Measurements from ENCODE around the gene CUX1. TPM values are rescaled to one million over a fixed set of nuclear protein-coding genes. Genes with fewer than 3 reads are reported as not detected.

CUX1 gene
- total RNA-seq, 1 experiment from 2014 or later, result 64.3 TPM

DNA sequence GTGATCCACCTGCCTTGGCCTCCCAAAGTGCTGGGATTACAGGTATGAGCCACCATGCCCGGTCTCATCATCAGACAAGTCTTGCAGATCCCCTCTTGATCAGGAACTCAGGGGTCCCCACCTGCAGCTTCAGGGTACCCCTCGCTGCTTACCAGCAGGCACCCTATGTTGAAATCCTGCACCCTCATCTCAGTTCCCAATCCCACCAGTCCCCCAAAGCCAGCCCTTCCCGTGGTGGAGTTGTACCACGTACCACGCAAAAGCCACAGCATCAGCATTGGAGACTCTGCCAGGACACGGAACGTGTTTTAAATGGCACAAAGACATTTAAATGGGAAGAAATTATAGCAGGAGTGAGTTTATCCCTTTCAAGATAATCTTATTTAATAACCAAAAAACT is 202.0 kb downstream of the CUX1 start:
- H3K27ac Mint-ChIP-seq, result no peak overlapping the region

DNA sequence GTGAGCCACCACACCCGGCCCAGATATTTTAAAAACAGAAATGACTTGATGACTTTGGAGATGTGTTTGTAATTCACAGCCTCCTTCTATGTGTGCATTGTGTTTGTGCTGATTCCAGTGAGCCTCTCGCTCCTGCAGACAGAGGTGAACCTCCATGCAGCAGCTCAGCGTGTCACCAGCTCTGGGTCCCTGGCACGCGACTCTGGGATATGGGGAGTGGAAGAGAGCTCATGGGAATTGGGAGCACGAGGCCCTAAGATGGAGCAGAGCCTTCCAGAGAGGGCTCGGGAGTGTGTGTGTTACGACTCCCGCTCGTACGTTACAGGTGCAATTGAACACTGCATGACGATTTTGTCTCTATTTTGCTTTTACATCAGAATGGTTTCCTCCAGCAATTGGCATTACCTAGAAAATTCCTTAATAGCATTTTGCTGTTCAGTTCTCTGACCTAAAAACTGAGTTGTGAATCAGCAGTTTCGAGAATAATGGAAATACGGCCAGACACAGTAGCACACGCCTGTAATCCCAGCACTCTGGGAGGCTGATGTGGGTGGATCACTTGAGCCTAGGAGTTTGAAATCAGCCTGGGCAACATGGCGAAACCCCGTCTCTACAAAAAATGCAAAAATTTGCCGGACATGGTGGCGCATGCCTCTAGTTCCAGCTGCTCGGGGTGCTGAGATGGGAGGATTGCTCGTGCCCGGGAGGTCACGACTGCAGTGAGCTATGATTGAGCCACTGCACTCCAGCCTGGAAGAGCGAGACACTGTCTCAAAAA is 204.6 kb downstream of the CUX1 start:
- ChIA-PET POLR2A (interaction anchor here (0.7 kb wide), 1 partner anchor 71 kb away, joined by 3 read pairs; no protein-coding TSS in a partner anchor), CTCF (no interaction called here)
- no peaks in the 10 kb centered on the region for H3K27me3 Mint-ChIP-seq (ENCODE audit: low read depth)
- ATAC-seq (no peak), DNase-seq (ENCODE audit: low spot score) (no peak)
- peak overlapping the region; percentile 41; the same call in 1 of the 2 replicates for H3K27ac Mint-ChIP-seq
- H3K4me3 Mint-ChIP-seq, result no peak overlapping the region
- H3K36me3 Mint-ChIP-seq, result no peaks in the 10 kb centered on the region
- peaks cover 15% of the 10 kb centered on the region for H3K4me1 Mint-ChIP-seq
- no peaks in the 10 kb centered on the region for H3K9me3 Mint-ChIP-seq
- TF ChIP-seq, protein P1, sequence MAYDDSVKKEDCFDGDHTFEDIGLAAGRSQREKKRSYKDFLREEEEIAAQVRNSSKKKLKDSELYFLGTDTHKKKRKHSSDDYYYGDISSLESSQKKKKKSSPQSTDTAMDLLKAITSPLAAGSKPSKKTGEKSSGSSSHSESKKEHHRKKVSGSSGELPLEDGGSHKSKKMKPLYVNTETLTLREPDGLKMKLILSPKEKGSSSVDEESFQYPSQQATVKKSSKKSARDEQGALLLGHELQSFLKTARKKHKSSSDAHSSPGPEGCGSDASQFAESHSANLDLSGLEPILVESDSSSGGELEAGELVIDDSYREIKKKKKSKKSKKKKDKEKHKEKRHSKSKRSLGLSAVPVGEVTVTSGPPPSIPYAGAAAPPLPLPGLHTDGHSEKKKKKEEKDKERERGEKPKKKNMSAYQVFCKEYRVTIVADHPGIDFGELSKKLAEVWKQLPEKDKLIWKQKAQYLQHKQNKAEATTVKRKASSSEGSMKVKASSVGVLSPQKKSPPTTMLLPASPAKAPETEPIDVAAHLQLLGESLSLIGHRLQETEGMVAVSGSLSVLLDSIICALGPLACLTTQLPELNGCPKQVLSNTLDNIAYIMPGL (CRISPR knock-in tag; IDR thresholded peaks at IDR 0.05), result no peak
- TF ChIP-seq HMGA2 (CRISPR knock-in tag; IDR thresholded peaks at IDR 0.05) (no peak), NR2C2 (CRISPR knock-in tag; IDR thresholded peaks at IDR 0.05) (no peak), KAT7 (CRISPR knock-in tag; IDR thresholded peaks at IDR 0.05; ENCODE audit: borderline replicate concordance) (no peak), CBFB (CRISPR knock-in tag; IDR thresholded peaks at IDR 0.05; ENCODE audit: low read depth) (no peak), EMX1 (CRISPR knock-in tag; IDR thresholded peaks at IDR 0.05) (no peak)
- TF ChIP-seq, protein P2, sequence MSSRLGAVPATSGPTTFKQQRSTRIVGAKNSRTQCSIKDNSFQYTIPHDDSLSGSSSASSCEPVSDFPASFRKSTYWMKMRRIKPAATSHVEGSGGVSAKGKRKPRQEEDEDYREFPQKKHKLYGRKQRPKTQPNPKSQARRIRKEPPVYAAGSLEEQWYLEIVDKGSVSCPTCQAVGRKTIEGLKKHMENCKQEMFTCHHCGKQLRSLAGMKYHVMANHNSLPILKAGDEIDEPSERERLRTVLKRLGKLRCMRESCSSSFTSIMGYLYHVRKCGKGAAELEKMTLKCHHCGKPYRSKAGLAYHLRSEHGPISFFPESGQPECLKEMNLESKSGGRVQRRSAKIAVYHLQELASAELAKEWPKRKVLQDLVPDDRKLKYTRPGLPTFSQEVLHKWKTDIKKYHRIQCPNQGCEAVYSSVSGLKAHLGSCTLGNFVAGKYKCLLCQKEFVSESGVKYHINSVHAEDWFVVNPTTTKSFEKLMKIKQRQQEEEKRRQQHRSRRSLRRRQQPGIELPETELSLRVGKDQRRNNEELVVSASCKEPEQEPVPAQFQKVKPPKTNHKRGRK (CRISPR knock-in tag; IDR thresholded peaks at IDR 0.05; ENCODE audit: borderline replicate concordance), result no peak
- TF ChIP-seq, protein P3, sequence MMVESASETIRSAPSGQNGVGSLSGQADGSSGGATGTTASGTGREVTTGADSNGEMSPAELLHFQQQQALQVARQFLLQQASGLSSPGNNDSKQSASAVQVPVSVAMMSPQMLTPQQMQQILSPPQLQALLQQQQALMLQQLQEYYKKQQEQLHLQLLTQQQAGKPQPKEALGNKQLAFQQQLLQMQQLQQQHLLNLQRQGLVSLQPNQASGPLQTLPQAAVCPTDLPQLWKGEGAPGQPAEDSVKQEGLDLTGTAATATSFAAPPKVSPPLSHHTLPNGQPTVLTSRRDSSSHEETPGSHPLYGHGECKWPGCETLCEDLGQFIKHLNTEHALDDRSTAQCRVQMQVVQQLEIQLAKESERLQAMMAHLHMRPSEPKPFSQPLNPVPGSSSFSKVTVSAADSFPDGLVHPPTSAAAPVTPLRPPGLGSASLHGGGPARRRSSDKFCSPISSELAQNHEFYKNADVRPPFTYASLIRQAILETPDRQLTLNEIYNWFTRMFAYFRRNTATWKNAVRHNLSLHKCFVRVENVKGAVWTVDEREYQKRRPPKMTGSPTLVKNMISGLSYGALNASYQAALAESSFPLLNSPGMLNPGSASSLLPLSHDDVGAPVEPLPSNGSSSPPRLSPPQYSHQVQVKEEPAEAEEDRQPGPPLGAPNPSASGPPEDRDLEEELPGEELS (CRISPR knock-in tag; IDR thresholded peaks at IDR 0.05), result no peak
- TF ChIP-seq, protein P4, sequence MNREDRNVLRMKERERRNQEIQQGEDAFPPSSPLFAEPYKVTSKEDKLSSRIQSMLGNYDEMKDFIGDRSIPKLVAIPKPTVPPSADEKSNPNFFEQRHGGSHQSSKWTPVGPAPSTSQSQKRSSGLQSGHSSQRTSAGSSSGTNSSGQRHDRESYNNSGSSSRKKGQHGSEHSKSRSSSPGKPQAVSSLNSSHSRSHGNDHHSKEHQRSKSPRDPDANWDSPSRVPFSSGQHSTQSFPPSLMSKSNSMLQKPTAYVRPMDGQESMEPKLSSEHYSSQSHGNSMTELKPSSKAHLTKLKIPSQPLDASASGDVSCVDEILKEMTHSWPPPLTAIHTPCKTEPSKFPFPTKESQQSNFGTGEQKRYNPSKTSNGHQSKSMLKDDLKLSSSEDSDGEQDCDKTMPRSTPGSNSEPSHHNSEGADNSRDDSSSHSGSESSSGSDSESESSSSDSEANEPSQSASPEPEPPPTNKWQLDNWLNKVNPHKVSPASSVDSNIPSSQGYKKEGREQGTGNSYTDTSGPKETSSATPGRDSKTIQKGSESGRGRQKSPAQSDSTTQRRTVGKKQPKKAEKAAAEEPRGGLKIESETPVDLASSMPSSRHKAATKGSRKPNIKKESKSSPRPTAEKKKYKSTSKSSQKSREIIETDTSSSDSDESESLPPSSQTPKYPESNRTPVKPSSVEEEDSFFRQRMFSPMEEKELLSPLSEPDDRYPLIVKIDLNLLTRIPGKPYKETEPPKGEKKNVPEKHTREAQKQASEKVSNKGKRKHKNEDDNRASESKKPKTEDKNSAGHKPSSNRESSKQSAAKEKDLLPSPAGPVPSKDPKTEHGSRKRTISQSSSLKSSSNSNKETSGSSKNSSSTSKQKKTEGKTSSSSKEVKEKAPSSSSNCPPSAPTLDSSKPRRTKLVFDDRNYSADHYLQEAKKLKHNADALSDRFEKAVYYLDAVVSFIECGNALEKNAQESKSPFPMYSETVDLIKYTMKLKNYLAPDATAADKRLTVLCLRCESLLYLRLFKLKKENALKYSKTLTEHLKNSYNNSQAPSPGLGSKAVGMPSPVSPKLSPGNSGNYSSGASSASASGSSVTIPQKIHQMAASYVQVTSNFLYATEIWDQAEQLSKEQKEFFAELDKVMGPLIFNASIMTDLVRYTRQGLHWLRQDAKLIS (CRISPR knock-in tag; IDR thresholded peaks at IDR 0.05; ENCODE audit: borderline replicate concordance), result no peak

More for the DNA sequence above, 202.0 kb downstream of the CUX1 start:
- no peak for DNase-seq (ENCODE audit: low spot score)
- Mint-ChIP-seq H3K36me3 (peaks cover 4% of the 10 kb centered on the region; the same call in 1 of the 2 replicates), H3K9me3 (no peaks in the 10 kb centered on the region), H3K27me3 (ENCODE audit: low read depth) (no peaks in the 10 kb centered on the region), H3K4me1 (peaks cover 12% of the 10 kb centered on the region), H3K4me3 (no peak overlapping the region)
- POLR2A ChIA-PET, result no interaction called here
- CTCF ChIA-PET, result interaction anchor here (0.6 kb wide), 1 partner anchor 286 kb away, joined by 3 read pairs; no protein-coding TSS in a partner anchor
- ATAC-seq, result no peak
- TF ChIP-seq, protein P5, sequence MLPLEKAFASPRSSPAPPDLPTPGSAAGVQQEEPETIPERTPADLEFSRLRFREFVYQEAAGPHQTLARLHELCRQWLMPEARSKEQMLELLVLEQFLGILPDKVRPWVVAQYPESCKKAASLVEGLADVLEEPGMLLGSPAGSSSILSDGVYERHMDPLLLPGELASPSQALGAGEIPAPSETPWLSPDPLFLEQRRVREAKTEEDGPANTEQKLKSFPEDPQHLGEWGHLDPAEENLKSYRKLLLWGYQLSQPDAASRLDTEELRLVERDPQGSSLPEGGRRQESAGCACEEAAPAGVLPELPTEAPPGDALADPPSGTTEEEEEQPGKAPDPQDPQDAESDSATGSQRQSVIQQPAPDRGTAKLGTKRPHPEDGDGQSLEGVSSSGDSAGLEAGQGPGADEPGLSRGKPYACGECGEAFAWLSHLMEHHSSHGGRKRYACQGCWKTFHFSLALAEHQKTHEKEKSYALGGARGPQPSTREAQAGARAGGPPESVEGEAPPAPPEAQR (CRISPR knock-in tag; IDR thresholded peaks at IDR 0.05), result no peak
- TF ChIP-seq, protein P6, sequence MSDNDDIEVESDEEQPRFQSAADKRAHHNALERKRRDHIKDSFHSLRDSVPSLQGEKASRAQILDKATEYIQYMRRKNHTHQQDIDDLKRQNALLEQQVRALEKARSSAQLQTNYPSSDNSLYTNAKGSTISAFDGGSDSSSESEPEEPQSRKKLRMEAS (CRISPR knock-in tag; IDR thresholded peaks at IDR 0.05), result no peak
- TF ChIP-seq, protein P7, sequence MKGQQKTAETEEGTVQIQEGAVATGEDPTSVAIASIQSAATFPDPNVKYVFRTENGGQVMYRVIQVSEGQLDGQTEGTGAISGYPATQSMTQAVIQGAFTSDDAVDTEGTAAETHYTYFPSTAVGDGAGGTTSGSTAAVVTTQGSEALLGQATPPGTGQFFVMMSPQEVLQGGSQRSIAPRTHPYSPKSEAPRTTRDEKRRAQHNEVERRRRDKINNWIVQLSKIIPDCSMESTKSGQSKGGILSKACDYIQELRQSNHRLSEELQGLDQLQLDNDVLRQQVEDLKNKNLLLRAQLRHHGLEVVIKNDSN (CRISPR knock-in tag; IDR thresholded peaks at IDR 0.05), result no peak
- TF ChIP-seq, protein P8, sequence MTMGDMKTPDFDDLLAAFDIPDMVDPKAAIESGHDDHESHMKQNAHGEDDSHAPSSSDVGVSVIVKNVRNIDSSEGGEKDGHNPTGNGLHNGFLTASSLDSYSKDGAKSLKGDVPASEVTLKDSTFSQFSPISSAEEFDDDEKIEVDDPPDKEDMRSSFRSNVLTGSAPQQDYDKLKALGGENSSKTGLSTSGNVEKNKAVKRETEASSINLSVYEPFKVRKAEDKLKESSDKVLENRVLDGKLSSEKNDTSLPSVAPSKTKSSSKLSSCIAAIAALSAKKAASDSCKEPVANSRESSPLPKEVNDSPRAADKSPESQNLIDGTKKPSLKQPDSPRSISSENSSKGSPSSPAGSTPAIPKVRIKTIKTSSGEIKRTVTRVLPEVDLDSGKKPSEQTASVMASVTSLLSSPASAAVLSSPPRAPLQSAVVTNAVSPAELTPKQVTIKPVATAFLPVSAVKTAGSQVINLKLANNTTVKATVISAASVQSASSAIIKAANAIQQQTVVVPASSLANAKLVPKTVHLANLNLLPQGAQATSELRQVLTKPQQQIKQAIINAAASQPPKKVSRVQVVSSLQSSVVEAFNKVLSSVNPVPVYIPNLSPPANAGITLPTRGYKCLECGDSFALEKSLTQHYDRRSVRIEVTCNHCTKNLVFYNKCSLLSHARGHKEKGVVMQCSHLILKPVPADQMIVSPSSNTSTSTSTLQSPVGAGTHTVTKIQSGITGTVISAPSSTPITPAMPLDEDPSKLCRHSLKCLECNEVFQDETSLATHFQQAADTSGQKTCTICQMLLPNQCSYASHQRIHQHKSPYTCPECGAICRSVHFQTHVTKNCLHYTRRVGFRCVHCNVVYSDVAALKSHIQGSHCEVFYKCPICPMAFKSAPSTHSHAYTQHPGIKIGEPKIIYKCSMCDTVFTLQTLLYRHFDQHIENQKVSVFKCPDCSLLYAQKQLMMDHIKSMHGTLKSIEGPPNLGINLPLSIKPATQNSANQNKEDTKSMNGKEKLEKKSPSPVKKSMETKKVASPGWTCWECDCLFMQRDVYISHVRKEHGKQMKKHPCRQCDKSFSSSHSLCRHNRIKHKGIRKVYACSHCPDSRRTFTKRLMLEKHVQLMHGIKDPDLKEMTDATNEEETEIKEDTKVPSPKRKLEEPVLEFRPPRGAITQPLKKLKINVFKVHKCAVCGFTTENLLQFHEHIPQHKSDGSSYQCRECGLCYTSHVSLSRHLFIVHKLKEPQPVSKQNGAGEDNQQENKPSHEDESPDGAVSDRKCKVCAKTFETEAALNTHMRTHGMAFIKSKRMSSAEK (CRISPR knock-in tag; IDR thresholded peaks at IDR 0.05; ENCODE audit: borderline replicate concordance), result no peak
- no peak for TF ChIP-seq RORB (CRISPR knock-in tag; IDR thresholded peaks at IDR 0.05)
